Measurements from ENCODE around the gene DLGAP1.

The DLGAP1 gene

DNA sequence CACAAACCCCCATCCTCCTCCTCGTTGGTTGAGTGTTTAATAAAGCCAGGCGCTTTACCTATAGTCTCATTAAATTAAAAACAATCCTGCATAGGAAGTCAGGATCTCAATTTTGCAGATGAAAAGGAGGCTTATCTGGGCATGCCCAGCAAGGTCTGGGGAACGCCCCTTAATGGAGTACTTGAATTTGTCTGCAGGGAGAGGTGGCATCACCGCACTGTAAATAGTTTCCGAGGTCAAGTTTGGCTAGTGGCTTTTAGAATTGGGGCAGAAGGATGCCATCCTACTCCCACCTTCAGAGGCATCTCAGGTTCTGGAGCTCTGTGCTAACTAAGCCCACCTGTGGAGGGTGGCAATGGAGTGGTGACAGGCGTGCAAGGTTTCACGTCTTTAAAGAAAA is 855.9 kb downstream of the DLGAP1 start:
- H3K4me1 ChIP-seq (ENCODE audit: control insufficient read depth in 1 of 2, insufficient read depth in 2 of 2, low read length in 2 of 2): peaks cover 18 to 28% of the 10 kb centered on the region in 2 donors
- no peaks in the 10 kb centered on the region for H3K9me3 ChIP-seq (ENCODE audit: control insufficient read depth in 1 of 2, low read length in 2 of 2)
- H3K36me3 ChIP-seq (ENCODE audit: control insufficient read depth in 1 of 2, insufficient read depth in 2 of 2, low read length in 2 of 2): peaks cover 0 to 19% of the 10 kb centered on the region in 2 donors
- no peak overlapping the region for H3K27ac ChIP-seq (ENCODE audit: low read length)
- H3K4me3 ChIP-seq (ENCODE audit: low read depth in 1 of 2, low read length in 2 of 2): no peak overlapping the region
- no peaks in the 10 kb centered on the region for H3K27me3 ChIP-seq (ENCODE audit: low read depth, low read length)

DNA sequence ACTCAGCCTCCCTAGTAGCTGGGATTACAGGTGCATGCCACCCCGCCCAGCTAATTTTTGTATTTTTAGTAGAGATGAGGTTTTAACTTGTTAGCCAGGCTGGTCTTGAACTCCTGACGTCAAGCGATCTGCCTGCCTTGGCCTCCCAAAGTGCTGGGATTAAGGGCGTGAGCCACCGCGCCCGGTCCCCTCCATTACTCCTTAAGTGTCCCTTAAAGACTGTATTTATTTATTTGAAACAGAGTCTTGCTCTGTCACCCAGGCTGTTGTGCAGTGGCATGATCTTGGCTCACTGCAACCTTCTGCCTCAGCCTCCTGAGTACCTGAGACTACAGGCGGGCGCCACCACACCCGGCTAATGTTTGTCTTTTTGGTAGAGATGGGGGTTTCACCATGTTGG is 856.5 kb downstream of the DLGAP1 start:
- Histone ChIP-seq H3K4me1 (ENCODE audit: control insufficient read depth in 1 of 2, insufficient read depth in 2 of 2, low read length in 2 of 2) (peaks cover 17 to 21% of the 10 kb centered on the region in 2 donors), H3K27ac (ENCODE audit: low read length) (no peak overlapping the region), H3K36me3 (ENCODE audit: control insufficient read depth in 1 of 2, insufficient read depth in 2 of 2, low read length in 2 of 2) (peaks cover 0 to 15% of the 10 kb centered on the region in 2 donors), H3K27me3 (ENCODE audit: low read depth, low read length) (no peaks in the 10 kb centered on the region), H3K4me3 (ENCODE audit: low read depth in 1 of 2, low read length in 2 of 2) (no peak overlapping the region), H3K9me3 (ENCODE audit: control insufficient read depth in 1 of 2, low read length in 2 of 2) (no peaks in the 10 kb centered on the region)

DNA sequence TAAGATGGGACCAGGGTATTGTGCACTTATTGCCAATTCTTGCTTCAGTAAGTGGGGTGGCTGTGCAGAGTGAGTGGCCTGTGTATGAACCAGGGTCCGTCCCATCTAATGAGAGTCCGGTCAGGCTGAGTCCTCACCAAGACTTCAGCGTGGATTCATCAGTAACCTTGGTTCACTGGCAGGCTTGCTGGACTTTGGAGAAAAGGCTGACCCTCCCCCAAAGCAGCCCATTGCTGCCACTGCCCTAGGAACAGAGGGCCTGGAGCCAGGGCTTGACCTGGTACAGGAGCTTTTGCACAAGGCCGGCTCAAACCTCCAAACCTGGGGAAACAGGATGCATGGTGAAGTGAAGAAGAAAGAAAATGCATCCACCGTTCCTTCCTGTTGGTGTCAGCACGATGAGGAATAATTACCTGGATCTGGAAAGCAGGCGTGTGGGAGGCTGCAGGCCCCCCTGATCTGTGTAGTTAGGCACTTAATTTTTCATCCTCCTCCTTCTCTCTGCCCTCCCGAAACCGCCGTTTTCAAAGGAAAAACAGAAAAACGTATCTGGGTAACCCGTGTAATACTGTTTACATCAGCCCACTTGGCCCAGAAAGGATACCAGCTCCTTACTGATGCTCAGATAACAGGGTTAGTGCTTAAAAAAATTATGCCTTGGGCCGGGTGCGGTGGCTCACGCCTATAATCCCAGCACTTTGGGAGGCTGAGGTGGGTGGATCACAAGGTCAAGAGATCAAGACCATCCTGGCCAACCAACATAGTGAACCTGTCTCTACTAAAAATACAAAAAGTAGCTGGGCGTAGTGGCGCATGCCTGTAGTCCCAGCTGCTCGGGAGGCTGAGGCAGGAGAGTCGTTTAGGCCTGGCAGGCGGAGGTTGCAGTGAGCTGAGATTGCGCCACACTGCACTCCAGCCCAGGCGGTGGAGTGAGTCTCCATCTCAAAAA is 857.4 kb downstream of the DLGAP1 start:
- H3K4me3 ChIP-seq (ENCODE audit: low read depth in 1 of 2, low read length in 2 of 2): peak overlapping the region; percentile 6 to 51
- peaks cover 21 to 23% of the 10 kb centered on the region in 2 donors for H3K4me1 ChIP-seq (ENCODE audit: control insufficient read depth in 1 of 2, insufficient read depth in 2 of 2, low read length in 2 of 2)
- peak overlapping the region; percentile 100 for H3K27ac ChIP-seq (ENCODE audit: low read length)

DNA sequence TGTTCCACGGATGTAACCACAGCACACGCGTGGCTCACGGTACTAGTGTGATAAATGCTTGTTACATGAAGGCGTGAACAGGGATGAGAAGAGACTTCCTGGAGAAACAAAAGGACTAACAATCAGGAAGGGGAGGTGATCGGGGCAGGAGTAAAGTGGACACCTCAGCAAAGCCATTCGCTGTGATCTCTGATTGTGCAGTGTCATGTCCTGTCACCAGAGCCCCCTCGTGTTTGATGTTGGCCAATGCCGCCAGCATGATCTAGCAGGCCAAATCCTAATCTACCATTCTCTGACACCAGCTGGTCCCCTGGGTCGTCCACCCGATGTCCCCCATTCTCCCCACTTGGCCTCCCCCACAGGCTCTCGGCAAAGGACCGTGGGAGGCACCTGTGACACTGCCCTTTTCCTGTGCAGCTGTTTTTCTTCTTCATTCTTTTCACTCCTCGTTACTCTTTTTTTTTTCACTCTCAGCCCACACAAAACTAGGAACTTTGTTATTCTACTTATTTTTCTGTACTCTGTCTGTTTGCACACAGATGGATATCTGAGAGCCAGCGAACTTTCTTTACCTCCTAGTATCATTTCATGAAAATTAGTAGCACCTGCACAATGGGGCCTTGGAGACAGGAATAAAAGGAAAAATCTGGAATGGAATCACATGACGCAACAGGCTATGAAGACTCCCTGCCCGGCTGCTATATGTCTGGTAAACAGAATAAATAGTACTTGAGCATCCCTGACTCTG is 858.3 kb downstream of the DLGAP1 start:
- Histone ChIP-seq H3K4me1 (ENCODE audit: control insufficient read depth in 1 of 2, insufficient read depth in 2 of 2, low read length in 2 of 2) (peaks cover 21 to 23% of the 10 kb centered on the region in 2 donors), H3K9me3 (ENCODE audit: control insufficient read depth in 1 of 2, low read length in 2 of 2) (no peaks in the 10 kb centered on the region), H3K27ac (ENCODE audit: low read length) (peak overlapping the region; percentile 100), H3K36me3 (ENCODE audit: control insufficient read depth in 1 of 2, insufficient read depth in 2 of 2, low read length in 2 of 2) (peaks cover 0 to 8% of the 10 kb centered on the region in 2 donors), H3K4me3 (ENCODE audit: low read depth in 1 of 2, low read length in 2 of 2) (peak overlapping the region; percentile 51 to 66), H3K27me3 (ENCODE audit: low read depth, low read length) (no peaks in the 10 kb centered on the region)

More for the DNA sequence above, 857.4 kb downstream of the DLGAP1 start:
- Histone ChIP-seq H3K27me3 (ENCODE audit: low read depth, low read length) (no peaks in the 10 kb centered on the region), H3K36me3 (ENCODE audit: control insufficient read depth in 1 of 2, insufficient read depth in 2 of 2, low read length in 2 of 2) (peaks cover 0 to 9% of the 10 kb centered on the region in 2 donors), H3K9me3 (ENCODE audit: control insufficient read depth in 1 of 2, low read length in 2 of 2) (no peaks in the 10 kb centered on the region)

DNA sequence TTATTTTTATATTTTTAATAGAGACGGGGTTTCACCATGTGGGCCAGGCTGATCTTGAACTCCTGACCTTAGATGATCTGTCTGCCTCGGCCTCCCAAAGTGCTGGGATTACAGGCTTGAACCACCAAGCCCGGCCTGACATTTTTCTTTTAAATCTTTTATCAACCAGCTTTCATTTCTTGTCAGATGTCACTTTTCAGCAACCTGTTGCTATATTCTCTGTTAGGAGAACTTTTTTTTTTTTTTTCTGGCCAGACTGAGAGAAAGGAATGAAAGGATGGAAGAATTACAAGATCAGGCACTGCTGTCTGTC is 858.8 kb downstream of the DLGAP1 start:
- Histone ChIP-seq H3K27ac (ENCODE audit: low read length) (peak overlapping the region; percentile 100), H3K36me3 (ENCODE audit: control insufficient read depth in 1 of 2, insufficient read depth in 2 of 2, low read length in 2 of 2) (peaks cover 0 to 8% of the 10 kb centered on the region in 2 donors), H3K9me3 (ENCODE audit: control insufficient read depth in 1 of 2, low read length in 2 of 2) (no peaks in the 10 kb centered on the region), H3K4me1 (ENCODE audit: control insufficient read depth in 1 of 2, insufficient read depth in 2 of 2, low read length in 2 of 2) (peaks cover 21 to 23% of the 10 kb centered on the region in 2 donors), H3K27me3 (ENCODE audit: low read depth, low read length) (no peaks in the 10 kb centered on the region), H3K4me3 (ENCODE audit: low read depth in 1 of 2, low read length in 2 of 2) (peak overlapping the region; percentile 51 to 66)

DNA sequence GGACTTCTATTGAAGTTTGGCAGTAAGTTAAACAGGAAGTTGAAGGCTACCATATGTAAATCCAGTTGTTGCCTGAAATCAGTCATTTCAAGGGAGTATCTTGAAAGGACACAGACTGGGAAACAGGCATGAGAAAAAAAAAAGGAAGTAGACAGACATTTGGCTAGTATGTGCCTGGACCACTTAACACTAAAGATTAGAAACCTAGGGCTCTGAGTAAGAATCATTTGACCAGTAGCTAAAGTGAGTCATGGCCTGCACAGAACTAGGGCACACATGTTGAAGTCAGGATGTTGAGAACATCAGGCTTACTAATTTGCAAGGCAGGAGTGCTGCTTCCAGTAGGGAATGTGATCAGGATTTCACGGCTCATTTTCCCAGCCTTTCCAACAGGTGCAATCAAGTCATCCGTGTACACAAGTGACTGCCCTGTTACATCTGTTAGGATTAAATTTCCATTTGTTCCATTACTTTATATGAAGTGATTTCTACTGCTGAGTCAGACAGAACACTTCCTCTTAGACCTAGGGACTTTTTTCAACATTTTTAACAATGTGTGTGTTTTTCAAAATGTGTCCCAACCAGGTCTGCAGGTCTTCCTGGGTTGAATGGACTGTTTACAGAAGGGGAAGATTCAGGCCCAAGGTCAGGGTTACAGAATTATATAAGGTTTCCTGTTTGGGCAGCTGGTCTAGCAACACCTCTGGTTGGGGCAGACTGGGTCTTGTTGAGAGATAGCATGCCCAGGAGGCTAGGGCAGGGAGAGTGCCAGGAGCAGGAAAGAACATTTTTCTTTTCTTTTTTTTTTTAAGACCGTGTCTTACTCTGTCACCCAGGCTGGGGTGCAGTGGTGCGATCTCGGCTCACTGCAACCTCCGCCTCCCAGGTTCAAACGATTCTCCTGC is 859.5 kb downstream of the DLGAP1 start:
- peak overlapping the region; percentile 100 for H3K27ac ChIP-seq (ENCODE audit: low read length)
- no peaks in the 10 kb centered on the region for H3K9me3 ChIP-seq (ENCODE audit: control insufficient read depth in 1 of 2, low read length in 2 of 2)

DNA sequence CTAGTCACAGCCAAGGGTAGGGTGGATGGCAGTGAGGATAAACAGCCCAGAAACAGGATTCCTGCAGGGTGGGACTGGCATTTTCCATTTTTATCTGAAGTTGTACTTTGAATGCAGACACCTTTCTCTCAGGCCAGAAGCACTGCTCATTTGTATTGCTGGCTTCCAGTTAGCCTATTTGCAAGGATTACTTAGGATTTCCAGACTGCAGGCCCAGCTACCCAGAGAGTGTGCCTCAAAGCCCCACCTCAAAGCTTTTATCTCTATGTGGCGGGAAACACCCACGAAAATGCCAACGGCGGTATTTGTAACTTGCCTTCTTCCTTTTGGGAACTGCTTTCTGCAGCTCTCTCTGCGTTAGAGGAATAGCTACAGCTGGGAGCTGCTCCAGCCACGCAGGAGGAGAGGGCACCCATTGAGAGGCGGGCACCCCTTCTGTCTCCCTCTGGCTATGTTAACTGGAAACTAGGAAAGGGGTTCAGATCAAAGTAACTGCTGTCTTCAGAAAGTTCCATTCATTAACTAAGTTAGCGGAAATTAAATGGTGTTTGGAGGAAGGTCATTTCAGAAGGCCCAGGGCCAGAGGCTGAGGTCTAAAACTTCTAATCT is 860.2 kb downstream of the DLGAP1 start:
- Histone ChIP-seq H3K4me3 (ENCODE audit: low read depth in 1 of 2, low read length in 2 of 2) (peak overlapping the region; percentile 66 to 71), H3K4me1 (ENCODE audit: control insufficient read depth in 1 of 2, insufficient read depth in 2 of 2, low read length in 2 of 2) (peaks cover 21 to 23% of the 10 kb centered on the region in 2 donors), H3K36me3 (ENCODE audit: control insufficient read depth in 1 of 2, insufficient read depth in 2 of 2, low read length in 2 of 2) (peaks cover 0 to 8% of the 10 kb centered on the region in 2 donors), H3K9me3 (ENCODE audit: control insufficient read depth in 1 of 2, low read length in 2 of 2) (no peaks in the 10 kb centered on the region), H3K27ac (ENCODE audit: low read length) (peak overlapping the region; percentile 100), H3K27me3 (ENCODE audit: low read depth, low read length) (no peaks in the 10 kb centered on the region)

More for the DNA sequence above, 859.5 kb downstream of the DLGAP1 start:
- no peaks in the 10 kb centered on the region for H3K27me3 ChIP-seq (ENCODE audit: low read depth, low read length)
- peak overlapping the region; percentile 66 to 71 for H3K4me3 ChIP-seq (ENCODE audit: low read depth in 1 of 2, low read length in 2 of 2)
- peaks cover 21 to 23% of the 10 kb centered on the region in 2 donors for H3K4me1 ChIP-seq (ENCODE audit: control insufficient read depth in 1 of 2, insufficient read depth in 2 of 2, low read length in 2 of 2)
- H3K36me3 ChIP-seq (ENCODE audit: control insufficient read depth in 1 of 2, insufficient read depth in 2 of 2, low read length in 2 of 2): peaks cover 0 to 8% of the 10 kb centered on the region in 2 donors

DNA sequence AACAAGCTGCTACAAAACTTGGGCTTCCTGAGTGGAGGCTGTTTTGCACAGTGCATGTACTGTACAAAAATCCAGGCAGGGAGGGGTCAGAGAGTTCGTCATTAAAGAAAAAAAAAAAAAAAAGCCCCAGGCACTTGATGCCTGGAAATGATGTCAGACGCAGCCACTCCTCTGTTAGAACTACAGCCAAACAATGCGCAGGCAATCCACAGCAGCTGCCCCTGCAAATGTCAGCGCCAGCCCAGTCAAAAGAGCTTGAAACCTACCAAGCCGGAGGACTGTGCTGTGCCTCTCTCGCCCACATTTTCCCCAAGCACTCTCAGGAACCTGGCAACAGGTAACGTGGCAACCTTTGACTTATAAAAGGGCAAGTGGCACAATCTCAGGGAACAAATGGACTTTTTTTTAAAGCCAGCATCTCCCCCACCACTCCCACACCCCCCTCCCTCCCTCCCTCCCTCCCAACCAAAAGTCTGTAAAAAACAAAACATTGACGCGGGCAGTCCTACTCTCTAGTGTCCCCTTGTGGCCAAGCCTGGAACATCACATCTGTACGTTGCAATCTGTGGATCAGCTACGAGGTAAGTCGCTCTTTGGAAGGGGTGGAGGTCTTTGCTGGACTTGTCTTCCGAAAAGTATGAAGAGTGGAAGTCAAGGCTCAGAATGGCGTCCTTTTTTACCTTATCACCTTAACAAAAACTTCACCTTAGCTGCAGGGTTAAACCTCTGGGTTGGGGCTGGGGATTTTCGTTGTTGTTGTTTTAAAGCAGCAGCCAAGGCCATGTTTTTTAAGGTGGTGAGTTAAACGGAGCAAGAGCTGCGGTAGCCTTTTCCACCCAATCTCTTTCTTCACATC is 861.0 kb downstream of the DLGAP1 start:
- peaks cover 21 to 23% of the 10 kb centered on the region in 2 donors for H3K4me1 ChIP-seq (ENCODE audit: control insufficient read depth in 1 of 2, insufficient read depth in 2 of 2, low read length in 2 of 2)
- H3K4me3 ChIP-seq (ENCODE audit: low read depth in 1 of 2, low read length in 2 of 2): peak overlapping the region; percentile 66 to 71
- no peaks in the 10 kb centered on the region for H3K9me3 ChIP-seq (ENCODE audit: control insufficient read depth in 1 of 2, low read length in 2 of 2)
- no peaks in the 10 kb centered on the region for H3K27me3 ChIP-seq (ENCODE audit: low read depth, low read length)
- peak overlapping the region; percentile 100 for H3K27ac ChIP-seq (ENCODE audit: low read length)
- H3K36me3 ChIP-seq (ENCODE audit: control insufficient read depth in 1 of 2, insufficient read depth in 2 of 2, low read length in 2 of 2): peaks cover 0 to 8% of the 10 kb centered on the region in 2 donors

DNA sequence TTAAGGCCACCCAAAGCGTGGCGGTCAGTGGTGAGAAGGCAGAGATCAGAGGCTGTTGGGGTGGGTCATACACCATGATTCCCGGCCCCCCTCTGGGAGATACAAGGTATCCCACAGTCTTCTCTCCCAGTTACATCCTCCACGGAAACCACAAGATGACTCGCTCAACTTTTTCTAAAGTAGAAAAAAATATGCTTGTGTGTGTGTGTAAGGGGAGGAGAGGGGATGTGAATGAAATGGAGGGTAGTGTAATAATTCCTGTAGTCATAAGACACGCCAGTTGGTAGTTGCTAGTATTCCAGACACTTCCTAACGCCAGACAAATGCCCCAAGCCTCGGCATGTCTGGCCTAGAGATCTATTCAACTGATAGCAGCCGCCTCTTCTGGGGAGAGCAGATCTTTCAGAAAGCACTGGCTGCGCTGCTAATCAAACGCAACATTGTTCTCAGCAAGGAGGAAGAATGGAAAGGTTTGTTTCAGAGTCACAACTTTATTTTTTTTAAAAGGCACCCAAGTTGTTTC is 861.7 kb downstream of the DLGAP1 start:
- H3K27ac ChIP-seq (ENCODE audit: low read length): peak overlapping the region; percentile 100
- H3K4me1 ChIP-seq (ENCODE audit: control insufficient read depth in 1 of 2, insufficient read depth in 2 of 2, low read length in 2 of 2): peaks cover 21 to 23% of the 10 kb centered on the region in 2 donors
- H3K27me3 ChIP-seq (ENCODE audit: low read depth, low read length): no peaks in the 10 kb centered on the region
- H3K4me3 ChIP-seq (ENCODE audit: low read depth in 1 of 2, low read length in 2 of 2): peak overlapping the region; percentile 66 to 71
- no peaks in the 10 kb centered on the region for H3K9me3 ChIP-seq (ENCODE audit: control insufficient read depth in 1 of 2, low read length in 2 of 2)
- peaks cover 0 to 8% of the 10 kb centered on the region in 2 donors for H3K36me3 ChIP-seq (ENCODE audit: control insufficient read depth in 1 of 2, insufficient read depth in 2 of 2, low read length in 2 of 2)

Data from muscle layer of duodenum (tissue), 2 donors.